HCT116 (cell line): Measurements from ENCODE around the gene ATP6V0A1. TPM values are rescaled to one million over a fixed set of nuclear protein-coding genes. Genes with fewer than 3 reads are reported as not detected.

Experiments used
- ATAC-seq: fragments of 200-7000 bp; cut with Tn5 transposase; 2 replicates; pipeline ENCODE4 v1.9.1; 2020; ENCODE audit warnings: mild to moderate bottlenecking, moderate library complexity
- BruUV-seq: library from RNA; stranded (reverse); fragments of 400-500 nt; replicated peaks from 2 replicates; lab custom pipeline; 2021; lab: Mats Ljungman, UMichigan
- CTCF ChIA-PET: fragments of 300-600 bp; sonication (Branson Sonifier 250); formaldehyde crosslinking; loops from one replicate; lab custom pipeline; 2021; ENCODE audit warnings: antibody characterized with exemption; lab: Charles Lee
- POLR2A ChIA-PET: fragments of 300-600, 350-600 bp; sonication (Branson Sonifier 250); formaldehyde crosslinking; loops from one replicate; lab custom pipeline; 2021; ENCODE audit warnings: antibody characterized with exemption; lab: Charles Lee
- RAD21 ChIA-PET, 2 experiments: fragments of 300-600 bp; sonication (Branson Sonifier 250); formaldehyde crosslinking; loops; one replicate each; lab custom pipeline; 2023; ENCODE audit warnings: low total read pairs in 2 of 2; ENCODE audit not compliant: uncharacterized antibody in 2 of 2, unreplicated experiment in 2 of 2, low non-redundant PET in 1 of 2; lab: Charles Lee
- DNase-seq: peaks from one replicate; pipeline ENCODE4 v3.0.0-alpha.2; 2010; ENCODE audit warnings: low read depth, low spot score
- H2AFZ ChIP-seq: fragments of 200-600 bp; shearing (Covaris generic), sonication (generic); 2 replicates; pipeline ENCODE4 v1.6.1; 2017; ENCODE audit warnings: low read depth, mixed run types, mixed read lengths, antibody characterized with exemption, low read length; ENCODE audit not compliant: poor library complexity, severe bottlenecking
- H3K27ac ChIP-seq: 2 replicates; pipeline ENCODE4 v1.5.1; 2012; ENCODE audit warnings: low read depth, low read length
- H3K27me3 ChIP-seq: fragments of 200-600 bp; sonication (generic); 2 replicates; pipeline ENCODE4 v1.6.1; 2016; ENCODE audit warnings: mixed run types, low read length, mixed read lengths; ENCODE audit not compliant: insufficient read depth
- H3K36me3 ChIP-seq, 2 experiments: fragments of 200-500 bp in 1 of 2; fragments of 200-600 bp in 1 of 2; sonication (Bioruptor generic) in 1 of 2; sonication (generic) in 1 of 2; 2 replicates each; pipeline versions ENCODE4 v1.5.1 to v1.6.1; 2014 to 2016; ENCODE audit warnings: low read length in 2 of 2, inconsistent platforms in 1 of 2, mixed read lengths in 1 of 2, mixed run types in 1 of 2; ENCODE audit not compliant: insufficient read depth in 2 of 2, control insufficient read depth in 1 of 2
- H3K4me1 ChIP-seq, 2 experiments: fragments of 200-600 bp in 1 of 2; sonication (generic) in 1 of 2; 2 replicates each; pipeline versions ENCODE4 v1.5.1 to v1.6.1; 2012 to 2017; ENCODE audit warnings: low read length in 2 of 2, inconsistent platforms in 1 of 2, mild to moderate bottlenecking in 1 of 2, mixed read lengths in 1 of 2, mixed run types in 1 of 2, moderate library complexity in 1 of 2; ENCODE audit not compliant: insufficient read depth in 2 of 2, control insufficient read depth in 1 of 2
- H3K4me2 ChIP-seq: fragments of 200-600 bp; sonication (generic); 2 replicates; pipeline ENCODE4 v1.6.1; 2017; ENCODE audit warnings: mixed run types, low read length, mixed read lengths
- H3K4me3 ChIP-seq, 2 experiments: fragments of 200-600 bp in 1 of 2; sonication (generic) in 1 of 2; replicated peaks in 1 of 2; 2 replicates each; pipeline ENCODE4 v1.5.1; 2011 to 2016; ENCODE audit warnings: low read length in 2 of 2, control low read depth in 1 of 2, low read depth in 1 of 2, mild to moderate bottlenecking in 1 of 2, mixed read lengths in 1 of 2, mixed run types in 1 of 2
- H3K79me2 ChIP-seq: fragments of 200-600 bp; sonication (generic); 2 replicates; pipeline ENCODE4 v1.6.1; 2017; ENCODE audit warnings: mild to moderate bottlenecking, mixed run types, low read length, moderate library complexity, mixed read lengths; ENCODE audit not compliant: insufficient read depth
- H3K9ac ChIP-seq: fragments of 200-600 bp; sonication (generic); 2 replicates; pipeline ENCODE4 v1.6.1; 2016; ENCODE audit warnings: low read length, mixed read lengths
- H3K9me2 ChIP-seq: fragments of 200-600 bp; sonication (generic), shearing (Covaris generic); 2 replicates; pipeline ENCODE4 v1.6.1; 2017; ENCODE audit warnings: mixed run types, mild to moderate bottlenecking, moderate library complexity; ENCODE audit not compliant: insufficient read depth
- H3K9me3 ChIP-seq, 2 experiments: fragments of 200-500 bp in 1 of 2; fragments of 200-600 bp in 1 of 2; sonication (Bioruptor generic) in 1 of 2; sonication (generic) in 1 of 2; 2 replicates each; pipeline ENCODE4 v1.6.1; 2014 to 2017; ENCODE audit warnings: low read length in 2 of 2, mixed read lengths in 2 of 2, inconsistent platforms in 1 of 2, low read depth in 1 of 2, mild to moderate bottlenecking in 1 of 2, mixed run types in 1 of 2, moderate library complexity in 1 of 2; ENCODE audit not compliant: control insufficient read depth in 1 of 2, insufficient read depth in 1 of 2
- H4K20me1 ChIP-seq: fragments of 200-600 bp; sonication (generic), shearing (Covaris generic); 2 replicates; pipeline ENCODE4 v1.6.1; 2017; ENCODE audit warnings: mixed run types, mild to moderate bottlenecking, moderate library complexity; ENCODE audit not compliant: insufficient read depth
- CEBPB ChIP-seq: IDR thresholded peaks from 2 replicates; pipeline ENCODE4 v1.6.1; 2012; ENCODE audit warnings: low read depth
- EGR1 ChIP-seq: IDR thresholded peaks from 2 replicates; pipeline ENCODE4 v1.6.1; 2012; ENCODE audit warnings: low read depth
- EZH2phosphoT487 ChIP-seq: fragments of 200-600 bp; IDR thresholded peaks from 2 replicates; pipeline ENCODE4 v1.6.1; 2018; ENCODE audit warnings: antibody characterized with exemption, borderline replicate concordance
- FOSL1 ChIP-seq: IDR thresholded peaks from 2 replicates; pipeline ENCODE4 v1.6.1; 2012; ENCODE audit warnings: low read depth
- MAX ChIP-seq: IDR thresholded peaks from 2 replicates; pipeline ENCODE4 v1.6.1; 2012
- POLR2A ChIP-seq: IDR thresholded peaks from 2 replicates; pipeline ENCODE4 v1.7.0; 2011; ENCODE audit warnings: borderline replicate concordance; ENCODE audit not compliant: insufficient read depth, insufficient read length; ENCODE audit errors: extremely low read depth
- POLR2AphosphoS5 ChIP-seq: IDR thresholded peaks from 2 replicates; pipeline ENCODE4 v1.6.1; 2011; ENCODE audit warnings: mild to moderate bottlenecking, low read depth, low read length, moderate library complexity
- REST ChIP-seq: IDR thresholded peaks from 2 replicates; pipeline ENCODE4 v1.6.1; 2012; ENCODE audit warnings: low read depth
- SIN3A ChIP-seq: IDR thresholded peaks from 2 replicates; pipeline ENCODE4 v1.6.1; 2012; ENCODE audit warnings: low read depth
- SP1 ChIP-seq: IDR thresholded peaks from 2 replicates; pipeline ENCODE4 v1.6.1; 2012; ENCODE audit warnings: low read depth
- YY1 ChIP-seq: IDR thresholded peaks from 2 replicates; pipeline ENCODE4 v1.6.1; 2011; ENCODE audit warnings: low read length, low read depth, moderate library complexity, mild to moderate bottlenecking; ENCODE audit not compliant: insufficient replicate concordance; ENCODE audit errors: extremely low read depth
- ZBTB33 ChIP-seq: IDR thresholded peaks from 2 replicates; pipeline ENCODE4 v1.6.1; 2011; ENCODE audit warnings: mild to moderate bottlenecking, low read length, moderate library complexity; ENCODE audit not compliant: insufficient replicate concordance; ENCODE audit errors: extremely low read depth
- ZFX ChIP-seq: fragments of 450-650 bp; IDR thresholded peaks from 2 replicates; pipeline ENCODE4 v1.6.1; 2017
- intact Hi-C: fragments of 100-400 bp; cut with micrococcal nuclease; formaldehyde crosslinking; loops from 2 replicates; pipeline ENCODE4 v1.10.0; 2022
- total RNA-seq: library from RNA; stranded (reverse); gene quantifications from one replicate; pipeline ENCODE4 v1.2.1, GENCODE V29; 2021; ENCODE audit not compliant: unreplicated experiment

Gene ATP6V0A1
- total RNA-seq, 1 experiment from 2014 or later, result 65.2 TPM

GRCh38 chr17:42527932-42528331 is 69.3 kb downstream of the ATP6V0A1 start:
- no peak for DNase-seq
- ChIA-PET RAD21 (interaction anchor here (0.6 to 1.3 kb wide), 10 partner anchors 8 to 306 kb away, joined by 3 to 7 read pairs (median 4); partner anchors contain the start of genes CAVIN1 (in 2 of the 2), NAGLU (in 1 of the 2) and STAT3 (in 1 of the 2)), CTCF (interaction anchor here (0.6 to 2.3 kb wide), 26 partner anchors 7 to 504 kb away, joined by 3 to 33 read pairs (median 4); partner anchors contain the start of genes CAVIN1, KAT2A and NAGLU), POLR2A (interaction anchor here (0.6 to 1.1 kb wide), 5 partner anchors 10 to 203 kb away, joined by 3 to 7 read pairs (median 3); partner anchors contain the start of gene CAVIN1)
- Histone ChIP-seq H3K4me1 (peaks cover 29 to 66% of the 10 kb centered on the region in 2 experiments), H3K36me3 (no peaks in the 10 kb centered on the region), H3K4me3 (no peak overlapping the region), H3K27ac (no peak overlapping the region), H3K9me2 (no peaks in the 10 kb centered on the region), H2AFZ (no peak overlapping the region), H3K27me3 (no peaks in the 10 kb centered on the region), H3K9me3 (no peaks in the 10 kb centered on the region), H3K79me2 (no peaks in the 10 kb centered on the region), H3K9ac (no peak overlapping the region), H3K4me2 (no peak overlapping the region), H4K20me1 (no peaks in the 10 kb centered on the region)
- intact Hi-C loops, result loop anchor here (1.0 to 10.0 kb wide), 3 partner anchors 205 to 503 kb away; partner anchors contain the start of gene NKIRAS2
- no TSS peak for BruUV-seq
- no peak for TF ChIP-seq EGR1
- TF ChIP-seq CEBPB, result no peak
- TF ChIP-seq MAX, result no peak
- no peak for TF ChIP-seq FOSL1
- TF ChIP-seq ZFX, result no peak
- no peak for TF ChIP-seq SIN3A
- TF ChIP-seq SP1, result no peak
- TF ChIP-seq EZH2phosphoT487, result no peak
- no peak for TF ChIP-seq POLR2AphosphoS5
- no peak for TF ChIP-seq YY1
- TF ChIP-seq ZBTB33, result no peak
- TF ChIP-seq REST, result no peak
- TF ChIP-seq POLR2A, result no peak
- ATAC-seq, result no peak
